Measurements from ENCODE around the gene MAPKAPK3. TPM values are rescaled to one million over a fixed set of nuclear protein-coding genes. Genes with fewer than 3 reads are reported as not detected.

The MAPKAPK3 gene
- total RNA-seq, 4 donors from 2014 or later: 235 to 466 (median 387) TPM

DNA sequence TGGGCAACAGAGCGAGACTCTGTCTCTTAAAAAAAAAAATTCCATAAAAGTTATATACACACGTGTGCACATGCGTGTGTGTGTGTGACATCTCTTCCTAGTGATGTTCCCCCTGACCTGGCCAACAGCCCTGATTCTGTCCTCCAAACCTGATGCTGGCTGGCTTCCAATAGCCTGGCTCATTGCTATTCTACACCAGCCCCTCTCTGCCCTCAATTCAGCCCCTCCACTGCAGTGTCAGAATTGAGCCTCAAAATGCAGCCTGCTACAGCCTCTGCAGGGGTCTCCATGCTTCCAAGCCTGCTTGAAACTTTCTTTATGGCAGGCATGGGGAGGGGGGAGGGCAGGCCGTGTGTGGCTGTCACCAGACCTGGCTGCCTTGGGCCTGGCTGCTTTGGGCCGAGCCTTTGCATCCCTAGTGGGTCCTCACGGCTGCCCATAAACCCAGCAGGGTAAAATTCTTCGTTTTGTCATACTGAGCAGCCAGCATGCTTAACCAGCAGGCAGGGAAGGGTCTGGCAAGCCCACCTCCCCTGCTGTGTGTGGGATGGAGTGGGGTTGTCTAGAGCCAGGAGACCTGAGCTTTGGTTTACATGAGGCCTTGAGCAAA, 35.1 kb downstream of the MAPKAPK3 start:
- in situ Hi-C loops (cut with MboI; ENCODE audit: low sequenced_read_pairs in 4 of 4) (no loop called here), intact Hi-C loops (cut with DNase I; ENCODE audit: low total_unique reads) (loop anchor here (1.0 to 2.0 kb wide), 3 partner anchors 25 to 79 kb away; no protein-coding TSS in a partner anchor)
- DNase-seq (no peak), ATAC-seq (no peak)
- H3K9me3 ChIP-seq: no peaks in the 10 kb centered on the region
- H3K27ac ChIP-seq: peak overlapping the region; percentile 54 to 74 (median 69)
- H3K36me3 ChIP-seq: peaks cover 0 to 19% of the 10 kb centered on the region in 2 donors
- H3K4me1 ChIP-seq: peaks cover 27 to 33% of the 10 kb centered on the region in 2 donors
- no peaks in the 10 kb centered on the region for H3K27me3 ChIP-seq
- H3K4me3 ChIP-seq: no peak overlapping the region
- no peak for TF ChIP-seq POLR2A (IDR thresholded peaks at IDR 0.05)
- TF ChIP-seq, protein P1, sequence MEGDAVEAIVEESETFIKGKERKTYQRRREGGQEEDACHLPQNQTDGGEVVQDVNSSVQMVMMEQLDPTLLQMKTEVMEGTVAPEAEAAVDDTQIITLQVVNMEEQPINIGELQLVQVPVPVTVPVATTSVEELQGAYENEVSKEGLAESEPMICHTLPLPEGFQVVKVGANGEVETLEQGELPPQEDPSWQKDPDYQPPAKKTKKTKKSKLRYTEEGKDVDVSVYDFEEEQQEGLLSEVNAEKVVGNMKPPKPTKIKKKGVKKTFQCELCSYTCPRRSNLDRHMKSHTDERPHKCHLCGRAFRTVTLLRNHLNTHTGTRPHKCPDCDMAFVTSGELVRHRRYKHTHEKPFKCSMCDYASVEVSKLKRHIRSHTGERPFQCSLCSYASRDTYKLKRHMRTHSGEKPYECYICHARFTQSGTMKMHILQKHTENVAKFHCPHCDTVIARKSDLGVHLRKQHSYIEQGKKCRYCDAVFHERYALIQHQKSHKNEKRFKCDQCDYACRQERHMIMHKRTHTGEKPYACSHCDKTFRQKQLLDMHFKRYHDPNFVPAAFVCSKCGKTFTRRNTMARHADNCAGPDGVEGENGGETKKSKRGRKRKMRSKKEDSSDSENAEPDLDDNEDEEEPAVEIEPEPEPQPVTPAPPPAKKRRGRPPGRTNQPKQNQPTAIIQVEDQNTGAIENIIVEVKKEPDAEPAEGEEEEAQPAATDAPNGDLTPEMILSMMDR (IDR thresholded peaks at IDR 0.05 in 4 of 5, conservative IDR thresholded peaks at IDR 0.05 in 1 of 5): no peak

DNA sequence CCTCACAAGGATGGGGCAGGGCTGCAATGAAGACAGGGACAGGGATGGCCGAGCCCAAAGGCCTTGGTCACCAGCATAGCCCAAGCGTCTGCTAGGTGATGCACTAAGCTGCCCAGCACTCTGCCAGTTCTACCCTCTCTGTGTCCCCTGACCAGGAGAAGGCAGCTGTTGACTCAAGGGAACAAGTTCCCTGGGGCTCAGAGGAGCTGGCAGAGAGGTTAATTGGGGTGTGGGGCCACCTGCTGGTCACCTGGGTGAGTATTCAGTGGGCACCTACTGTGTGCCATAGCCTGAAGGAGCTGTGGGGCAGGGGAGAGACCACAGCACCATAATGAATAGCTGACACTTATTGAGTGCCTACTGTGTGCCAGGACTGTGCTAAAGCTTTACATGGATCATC, 35.8 kb downstream of the MAPKAPK3 start:
- TF ChIP-seq, protein P1 (IDR thresholded peaks at IDR 0.05 in 4 of 5, conservative IDR thresholded peaks at IDR 0.05 in 1 of 5): peak; percentile 42 to 83 (median 71)
- TF ChIP-seq POLR2A (IDR thresholded peaks at IDR 0.05): no peak
- DNase-seq (peak; percentile 33 to 75), ATAC-seq (peak; percentile 42 to 60)
- peak overlapping the region; percentile 54 to 74 (median 69) for H3K27ac ChIP-seq
- peaks cover 27 to 32% of the 10 kb centered on the region in 2 donors for H3K4me1 ChIP-seq
- no peaks in the 10 kb centered on the region for H3K27me3 ChIP-seq
- H3K36me3 ChIP-seq: peaks cover 0 to 12% of the 10 kb centered on the region in 2 donors
- intact Hi-C loops (cut with DNase I; ENCODE audit: low total_unique reads): loop anchor here (1.0 to 2.0 kb wide), 3 partner anchors 25 to 80 kb away; no protein-coding TSS in a partner anchor
- in situ Hi-C loops (cut with MboI; ENCODE audit: low sequenced_read_pairs in 4 of 4): no loop called here
- H3K4me3 ChIP-seq: no peak overlapping the region
- H3K9me3 ChIP-seq: no peaks in the 10 kb centered on the region

DNA sequence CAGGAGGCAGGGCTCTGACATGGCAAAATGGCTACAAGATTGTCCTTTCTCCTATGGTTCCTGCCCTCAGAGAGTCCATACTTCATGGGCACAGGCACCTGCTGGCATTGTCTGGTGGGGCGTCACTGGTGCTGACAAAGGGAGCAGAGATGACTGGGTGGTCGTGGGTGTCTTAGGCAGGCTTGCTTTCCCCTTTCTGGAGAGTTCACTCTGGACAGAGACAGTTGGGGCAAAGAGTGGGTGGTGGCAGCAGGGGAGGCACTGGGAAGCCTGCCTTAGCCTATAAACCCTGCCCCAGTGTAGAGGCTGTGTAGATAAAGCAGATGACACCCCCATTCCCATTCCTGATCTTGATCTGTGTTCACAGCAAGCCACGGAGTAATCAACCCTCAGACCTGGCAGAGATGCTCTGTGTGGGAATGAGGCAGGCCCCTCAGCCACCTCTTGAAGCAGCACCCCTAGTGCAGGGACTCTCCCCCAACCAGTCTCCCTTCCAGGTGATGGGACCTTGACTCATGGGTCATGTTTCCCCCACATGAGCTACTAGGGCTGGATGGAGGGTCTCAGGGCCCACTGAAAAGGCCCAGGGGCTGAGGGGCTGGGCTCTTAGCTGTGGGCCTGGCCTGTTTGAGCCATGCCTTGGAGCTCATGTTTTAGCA, 37.1 kb downstream of the MAPKAPK3 start:
- no peaks in the 10 kb centered on the region for H3K36me3 ChIP-seq
- ATAC-seq: no peak
- no peak for DNase-seq
- peaks cover 16 to 19% of the 10 kb centered on the region in 2 donors for H3K4me1 ChIP-seq
- H3K9me3 ChIP-seq: no peaks in the 10 kb centered on the region
- no peak overlapping the region for H3K27ac ChIP-seq
- in situ Hi-C loops (cut with MboI; ENCODE audit: low sequenced_read_pairs in 4 of 4) (no loop called here), intact Hi-C loops (cut with DNase I; ENCODE audit: low total_unique reads) (loop anchor here (2.0 kb wide), 1 partner anchor 81 kb away; no protein-coding TSS in a partner anchor)
- no peak for TF ChIP-seq POLR2A (IDR thresholded peaks at IDR 0.05)
- TF ChIP-seq, protein P1 (IDR thresholded peaks at IDR 0.05 in 4 of 5, conservative IDR thresholded peaks at IDR 0.05 in 1 of 5): no peak
- no peaks in the 10 kb centered on the region for H3K27me3 ChIP-seq
- H3K4me3 ChIP-seq: no peak overlapping the region

DNA sequence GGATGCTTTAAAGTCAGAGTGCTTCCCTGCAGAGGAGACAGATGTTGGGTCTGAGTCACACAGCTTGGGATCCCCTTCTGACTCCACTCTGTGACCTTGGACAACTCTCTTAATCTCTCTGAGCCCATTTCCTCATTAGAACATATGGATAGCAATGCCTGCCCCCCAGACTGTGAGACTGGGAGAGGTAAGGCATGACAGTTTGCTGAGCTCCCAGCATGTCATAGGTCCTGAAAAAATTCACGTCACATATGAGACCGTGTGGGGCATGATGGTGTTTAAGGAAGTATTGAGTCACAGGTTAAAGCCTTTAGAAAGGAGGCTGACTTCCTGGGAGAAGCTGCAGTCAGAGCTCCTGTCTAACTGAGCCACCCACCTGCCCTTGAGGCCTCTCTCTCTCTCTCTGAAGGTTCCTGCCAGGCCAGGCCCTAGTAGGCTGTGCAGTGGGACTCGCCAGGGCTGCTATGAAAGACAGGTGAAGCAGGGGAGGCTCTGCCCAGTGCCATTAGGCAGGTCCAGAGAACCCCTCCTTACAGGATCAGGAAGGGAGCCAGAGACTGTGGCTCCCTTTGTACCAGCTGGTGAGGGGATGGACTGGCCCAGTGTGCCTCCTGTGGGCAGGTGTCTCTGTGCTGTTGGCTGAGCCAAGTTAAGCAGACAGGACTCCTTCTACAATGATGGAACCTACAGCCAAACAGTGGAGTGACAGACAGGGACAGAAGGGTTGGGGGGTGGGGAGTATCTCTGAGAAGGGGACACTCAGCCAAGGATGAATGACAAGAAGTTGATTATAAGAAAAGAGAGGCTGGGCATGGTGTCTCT, 38.3 kb downstream of the MAPKAPK3 start:
- no peak overlapping the region for H3K4me3 ChIP-seq
- TF ChIP-seq POLR2A (IDR thresholded peaks at IDR 0.05): no peak
- TF ChIP-seq, protein P1 (IDR thresholded peaks at IDR 0.05 in 4 of 5, conservative IDR thresholded peaks at IDR 0.05 in 1 of 5): no peak
- in situ Hi-C loops (cut with MboI; ENCODE audit: low sequenced_read_pairs in 4 of 4) (no loop called here), intact Hi-C loops (cut with DNase I; ENCODE audit: low total_unique reads) (no loop called here)
- peak in 1 of 2 donors; percentile 13 for ATAC-seq
- no peaks in the 10 kb centered on the region for H3K27me3 ChIP-seq
- peak in 1 of 2 donors; percentile 51 for DNase-seq
- H3K9me3 ChIP-seq: no peaks in the 10 kb centered on the region
- H3K4me1 ChIP-seq: peaks cover 7 to 11% of the 10 kb centered on the region in 2 donors
- no peaks in the 10 kb centered on the region for H3K36me3 ChIP-seq
- H3K27ac ChIP-seq: peak overlapping the region in 2 of 4 donors; percentile 57 to 61
